HCT116 (cell line): ENCODE measurements around the gene YKT6. TPM values are rescaled to one million over a fixed set of nuclear protein-coding genes. Genes with fewer than 3 reads are reported as not detected.

Experiments used
- ATAC-seq: fragments of 200-7000 bp; cut with Tn5 transposase; 2 replicates; pipeline ENCODE4 v1.9.1; 2020; ENCODE audit warnings: mild to moderate bottlenecking, moderate library complexity
- BruUV-seq: library from RNA; stranded (reverse); fragments of 400-500 nt; replicated peaks from 2 replicates; lab custom pipeline; 2021; lab: Mats Ljungman, UMichigan
- CTCF ChIA-PET: fragments of 300-600 bp; sonication (Branson Sonifier 250); formaldehyde crosslinking; loops from one replicate; lab custom pipeline; 2021; ENCODE audit warnings: antibody characterized with exemption; lab: Charles Lee
- POLR2A ChIA-PET: fragments of 300-600, 350-600 bp; sonication (Branson Sonifier 250); formaldehyde crosslinking; loops from one replicate; lab custom pipeline; 2021; ENCODE audit warnings: antibody characterized with exemption; lab: Charles Lee
- RAD21 ChIA-PET, 2 experiments: fragments of 300-600 bp; sonication (Branson Sonifier 250); formaldehyde crosslinking; loops; one replicate each; lab custom pipeline; 2023; ENCODE audit warnings: low total read pairs in 2 of 2; ENCODE audit not compliant: uncharacterized antibody in 2 of 2, unreplicated experiment in 2 of 2, low non-redundant PET in 1 of 2; lab: Charles Lee
- DNase-seq: peaks from one replicate; pipeline ENCODE4 v3.0.0-alpha.2; 2010; ENCODE audit warnings: low read depth, low spot score
- H2AFZ ChIP-seq: fragments of 200-600 bp; shearing (Covaris generic), sonication (generic); 2 replicates; pipeline ENCODE4 v1.6.1; 2017; ENCODE audit warnings: low read depth, mixed run types, mixed read lengths, antibody characterized with exemption, low read length; ENCODE audit not compliant: poor library complexity, severe bottlenecking
- H3K27ac ChIP-seq: 2 replicates; pipeline ENCODE4 v1.5.1; 2012; ENCODE audit warnings: low read depth, low read length
- H3K27me3 ChIP-seq: fragments of 200-600 bp; sonication (generic); 2 replicates; pipeline ENCODE4 v1.6.1; 2016; ENCODE audit warnings: mixed run types, low read length, mixed read lengths; ENCODE audit not compliant: insufficient read depth
- H3K36me3 ChIP-seq, 2 experiments: fragments of 200-500 bp in 1 of 2; fragments of 200-600 bp in 1 of 2; sonication (Bioruptor generic) in 1 of 2; sonication (generic) in 1 of 2; 2 replicates each; pipeline versions ENCODE4 v1.5.1 to v1.6.1; 2014 to 2016; ENCODE audit warnings: low read length in 2 of 2, inconsistent platforms in 1 of 2, mixed read lengths in 1 of 2, mixed run types in 1 of 2; ENCODE audit not compliant: insufficient read depth in 2 of 2, control insufficient read depth in 1 of 2
- H3K4me1 ChIP-seq, 2 experiments: fragments of 200-600 bp in 1 of 2; sonication (generic) in 1 of 2; 2 replicates each; pipeline versions ENCODE4 v1.5.1 to v1.6.1; 2012 to 2017; ENCODE audit warnings: low read length in 2 of 2, inconsistent platforms in 1 of 2, mild to moderate bottlenecking in 1 of 2, mixed read lengths in 1 of 2, mixed run types in 1 of 2, moderate library complexity in 1 of 2; ENCODE audit not compliant: insufficient read depth in 2 of 2, control insufficient read depth in 1 of 2
- H3K4me2 ChIP-seq: fragments of 200-600 bp; sonication (generic); 2 replicates; pipeline ENCODE4 v1.6.1; 2017; ENCODE audit warnings: mixed run types, low read length, mixed read lengths
- H3K4me3 ChIP-seq, 2 experiments: fragments of 200-600 bp in 1 of 2; sonication (generic) in 1 of 2; replicated peaks in 1 of 2; 2 replicates each; pipeline ENCODE4 v1.5.1; 2011 to 2016; ENCODE audit warnings: low read length in 2 of 2, control low read depth in 1 of 2, low read depth in 1 of 2, mild to moderate bottlenecking in 1 of 2, mixed read lengths in 1 of 2, mixed run types in 1 of 2
- H3K79me2 ChIP-seq: fragments of 200-600 bp; sonication (generic); 2 replicates; pipeline ENCODE4 v1.6.1; 2017; ENCODE audit warnings: mild to moderate bottlenecking, mixed run types, low read length, moderate library complexity, mixed read lengths; ENCODE audit not compliant: insufficient read depth
- H3K9ac ChIP-seq: fragments of 200-600 bp; sonication (generic); 2 replicates; pipeline ENCODE4 v1.6.1; 2016; ENCODE audit warnings: low read length, mixed read lengths
- H3K9me2 ChIP-seq: fragments of 200-600 bp; sonication (generic), shearing (Covaris generic); 2 replicates; pipeline ENCODE4 v1.6.1; 2017; ENCODE audit warnings: mixed run types, mild to moderate bottlenecking, moderate library complexity; ENCODE audit not compliant: insufficient read depth
- H3K9me3 ChIP-seq, 2 experiments: fragments of 200-500 bp in 1 of 2; fragments of 200-600 bp in 1 of 2; sonication (Bioruptor generic) in 1 of 2; sonication (generic) in 1 of 2; 2 replicates each; pipeline ENCODE4 v1.6.1; 2014 to 2017; ENCODE audit warnings: low read length in 2 of 2, mixed read lengths in 2 of 2, inconsistent platforms in 1 of 2, low read depth in 1 of 2, mild to moderate bottlenecking in 1 of 2, mixed run types in 1 of 2, moderate library complexity in 1 of 2; ENCODE audit not compliant: control insufficient read depth in 1 of 2, insufficient read depth in 1 of 2
- H4K20me1 ChIP-seq: fragments of 200-600 bp; sonication (generic), shearing (Covaris generic); 2 replicates; pipeline ENCODE4 v1.6.1; 2017; ENCODE audit warnings: mixed run types, mild to moderate bottlenecking, moderate library complexity; ENCODE audit not compliant: insufficient read depth
- ATF3 ChIP-seq: IDR thresholded peaks from 2 replicates; pipeline ENCODE4 v1.6.1; 2012
- CBX3 ChIP-seq: IDR thresholded peaks from 2 replicates; pipeline ENCODE4 v1.6.1; 2012; ENCODE audit warnings: low read depth
- EGR1 ChIP-seq: IDR thresholded peaks from 2 replicates; pipeline ENCODE4 v1.6.1; 2012; ENCODE audit warnings: low read depth
- EZH2 ChIP-seq: fragments of 200-600 bp; sonication (generic); IDR thresholded peaks from 2 replicates; pipeline ENCODE4 v1.6.1; 2017; ENCODE audit warnings: antibody characterized with exemption, mixed run types
- EZH2phosphoT487 ChIP-seq: fragments of 200-600 bp; IDR thresholded peaks from 2 replicates; pipeline ENCODE4 v1.6.1; 2018; ENCODE audit warnings: antibody characterized with exemption, borderline replicate concordance
- FOSL1 ChIP-seq: IDR thresholded peaks from 2 replicates; pipeline ENCODE4 v1.6.1; 2012; ENCODE audit warnings: low read depth
- JUND ChIP-seq: IDR thresholded peaks from 2 replicates; pipeline ENCODE4 v1.6.1; 2012
- MAX ChIP-seq: IDR thresholded peaks from 2 replicates; pipeline ENCODE4 v1.6.1; 2012
- POLR2AphosphoS5 ChIP-seq: IDR thresholded peaks from 2 replicates; pipeline ENCODE4 v1.6.1; 2011; ENCODE audit warnings: mild to moderate bottlenecking, low read depth, low read length, moderate library complexity
- REST ChIP-seq: IDR thresholded peaks from 2 replicates; pipeline ENCODE4 v1.6.1; 2012; ENCODE audit warnings: low read depth
- SIN3A ChIP-seq: IDR thresholded peaks from 2 replicates; pipeline ENCODE4 v1.6.1; 2012; ENCODE audit warnings: low read depth
- ZBTB33 ChIP-seq: IDR thresholded peaks from 2 replicates; pipeline ENCODE4 v1.6.1; 2011; ENCODE audit warnings: mild to moderate bottlenecking, low read length, moderate library complexity; ENCODE audit not compliant: insufficient replicate concordance; ENCODE audit errors: extremely low read depth
- ZFX ChIP-seq: fragments of 450-650 bp; IDR thresholded peaks from 2 replicates; pipeline ENCODE4 v1.6.1; 2017
- ZNF274 ChIP-seq: fragments of 200-500 bp; sonication (Bioruptor generic); IDR thresholded peaks from 2 replicates; pipeline ENCODE4 v1.6.1; 2014; ENCODE audit warnings: mild to moderate bottlenecking, low read depth, low read length, inconsistent platforms
- intact Hi-C: fragments of 100-400 bp; cut with micrococcal nuclease; formaldehyde crosslinking; loops from 2 replicates; pipeline ENCODE4 v1.10.0; 2022
- total RNA-seq: library from RNA; stranded (reverse); gene quantifications from one replicate; pipeline ENCODE4 v1.2.1, GENCODE V29; 2021; ENCODE audit not compliant: unreplicated experiment

YKT6 gene
- total RNA-seq, 1 experiment from 2014 or later: 84.8 TPM

- Histone ChIP-seq H3K27me3 (no peaks in the 10 kb centered on the region), H3K4me2 (peak overlapping the region; percentile 70), H3K27ac (peak overlapping the region; percentile 39; the same call in 1 of the 2 replicates), H3K4me3 (peak overlapping the region in 1 of 2 experiments; percentile 26; a peak in 1 of 4 replicates), H3K79me2 (no peaks in the 10 kb centered on the region), H3K4me1 (peaks cover 18 to 19% of the 10 kb centered on the region in 2 experiments), H3K9me3 (peaks cover 5 to 11% of the 10 kb centered on the region in 2 experiments; a peak in 2 of 4 replicates), H3K9me2 (no peaks in the 10 kb centered on the region), H2AFZ (peak overlapping the region; percentile 51), H4K20me1 (no peaks in the 10 kb centered on the region), H3K9ac (peak overlapping the region; percentile 28), H3K36me3 (no peaks in the 10 kb centered on the region)
- intact Hi-C loops: loop anchor here (5.0 kb wide), 1 partner anchor 38 kb away; no protein-coding TSS in a partner anchor
- ATAC-seq: peak; percentile 25
- TF ChIP-seq JUND (no peak), MAX (no peak)
- RAD21 ChIA-PET: no interaction called here
- no peak for DNase-seq
- POLR2A ChIA-PET: no interaction called here
- CTCF ChIA-PET: no interaction called here
- BruUV-seq: no TSS peak
These were observed 15.8 kb upstream of the YKT6 start for GRCh38 chr7:44184873-44185446.

- H3K9ac ChIP-seq: no peak overlapping the region
- ATAC-seq (no peak), DNase-seq (no peak)
- intact Hi-C loops: no loop called here
- no peak overlapping the region for H2AFZ ChIP-seq
- no peaks in the 10 kb centered on the region for H3K79me2 ChIP-seq
- H3K4me3 ChIP-seq: no peak overlapping the region
- H3K4me2 ChIP-seq: no peak overlapping the region
- H3K9me3 ChIP-seq: peaks cover 5 to 11% of the 10 kb centered on the region in 2 experiments; a peak in 2 of 4 replicates
- no peaks in the 10 kb centered on the region for H3K36me3 ChIP-seq
- no peak overlapping the region for H3K27ac ChIP-seq
- no TSS peak for BruUV-seq
- H3K27me3 ChIP-seq: no peaks in the 10 kb centered on the region
- H3K4me1 ChIP-seq: peaks cover 18 to 19% of the 10 kb centered on the region in 2 experiments
- POLR2A ChIA-PET: no interaction called here
- RAD21 ChIA-PET: no interaction called here
- CTCF ChIA-PET: no interaction called here
- no peaks in the 10 kb centered on the region for H3K9me2 ChIP-seq
- H4K20me1 ChIP-seq: no peaks in the 10 kb centered on the region
- no peak for TF ChIP-seq REST
- TF ChIP-seq EZH2phosphoT487: no peak
- no peak for TF ChIP-seq FOSL1
- TF ChIP-seq JUND: no peak
- no peak for TF ChIP-seq CBX3
- TF ChIP-seq EZH2: no peak
- no peak for TF ChIP-seq EGR1
- TF ChIP-seq SIN3A: no peak
- no peak for TF ChIP-seq ZNF274
- TF ChIP-seq MAX: no peak
- TF ChIP-seq POLR2AphosphoS5: no peak
- no peak for TF ChIP-seq ATF3
- no peak for TF ChIP-seq ZFX
- no peak for TF ChIP-seq ZBTB33
These were observed 15.0 kb upstream of the YKT6 start for GRCh38 chr7:44185729-44186128.
